ENCODE measurements around the gene CRKL. TPM values are rescaled to one million over a fixed set of nuclear protein-coding genes. Genes with fewer than 3 reads are reported as not detected.

The CRKL gene
- total RNA-seq, 1 donor from 2014 or later, result 59.5 TPM

GRCh38 chr22:20964090-20964798 is 47.0 kb downstream of the CRKL start:
- TF ChIP-seq EZH2 (IDR thresholded peaks at IDR 0.05; ENCODE audit: insufficient read depth, low read length) (no peak), CTCF (IDR thresholded peaks at IDR 0.05; ENCODE audit: insufficient read depth, low read depth, low read length) (no peak)

GRCh38 chr22:20964799-20965103 is 47.5 kb downstream of the CRKL start:
- peaks cover 2% of the 10 kb centered on the region for H3K4me1 Mint-ChIP-seq (ENCODE audit: low read depth, unreplicated experiment)
- no peak overlapping the region for H3K27ac Mint-ChIP-seq (ENCODE audit: unreplicated experiment)
- TF ChIP-seq CTCF (IDR thresholded peaks at IDR 0.05; ENCODE audit: insufficient read depth, low read depth, low read length) (no peak), EZH2 (IDR thresholded peaks at IDR 0.05; ENCODE audit: insufficient read depth, low read length) (no peak)
- no peaks in the 10 kb centered on the region for H3K36me3 Mint-ChIP-seq (ENCODE audit: low read depth, unreplicated experiment)
- no peaks in the 10 kb centered on the region for H3K4me1 ChIP-seq (ENCODE audit: insufficient read depth, low read length)
- FAIRE-seq (no peak), DNase-seq (ENCODE audit: low read depth) (no peak)
- no peaks in the 10 kb centered on the region for H3K9me3 ChIP-seq (ENCODE audit: insufficient read depth, low read depth, low read length)
- H3K79me2 ChIP-seq (ENCODE audit: insufficient read depth, low read length), result no peaks in the 10 kb centered on the region
- H3K9ac ChIP-seq (ENCODE audit: low read length), result no peak overlapping the region
- no peaks in the 10 kb centered on the region for H4K20me1 ChIP-seq (ENCODE audit: insufficient read depth, low read length)
- H3K9me3 Mint-ChIP-seq (ENCODE audit: unreplicated experiment), result no peaks in the 10 kb centered on the region
- H3K27me3 ChIP-seq (ENCODE audit: insufficient read depth, low read length), result peaks cover 14% of the 10 kb centered on the region
- H3K27ac ChIP-seq (ENCODE audit: low read depth, low read length), result no peak overlapping the region
- H3K4me3 Mint-ChIP-seq (ENCODE audit: unreplicated experiment), result peak overlapping the region; percentile 76
- peak overlapping the region; percentile 75 for H3K4me2 ChIP-seq (ENCODE audit: low read length)
- peaks cover 31% of the 10 kb centered on the region for H3K27me3 Mint-ChIP-seq (ENCODE audit: low read depth, unreplicated experiment)
- peak overlapping the region; percentile 28 for H3K4me3 ChIP-seq (ENCODE audit: insufficient read depth, low read depth, low read length)
- H2AFZ ChIP-seq (ENCODE audit: low read depth, low read length), result no peak overlapping the region
- no peaks in the 10 kb centered on the region for H3K36me3 ChIP-seq (ENCODE audit: insufficient read depth, low read length)

More at GRCh38 chr22:20964090-20964798, 47.0 kb downstream of the CRKL start:
- Histone ChIP-seq H2AFZ (ENCODE audit: low read depth, low read length) (no peak overlapping the region), H3K36me3 (ENCODE audit: insufficient read depth, low read length) (no peaks in the 10 kb centered on the region), H3K9me3 (ENCODE audit: insufficient read depth, low read depth, low read length) (no peaks in the 10 kb centered on the region), H3K79me2 (ENCODE audit: insufficient read depth, low read length) (no peaks in the 10 kb centered on the region), H3K27ac (ENCODE audit: low read depth, low read length) (no peak overlapping the region), H3K4me1 (ENCODE audit: insufficient read depth, low read length) (no peaks in the 10 kb centered on the region), H3K9ac (ENCODE audit: low read length) (no peak overlapping the region), H4K20me1 (ENCODE audit: insufficient read depth, low read length) (no peaks in the 10 kb centered on the region), H3K27me3 (ENCODE audit: insufficient read depth, low read length) (peaks cover 14% of the 10 kb centered on the region), H3K4me3 (ENCODE audit: insufficient read depth, low read depth, low read length) (peak overlapping the region; percentile 28), H3K4me2 (ENCODE audit: low read length) (peak overlapping the region; percentile 75)
- peaks cover 2% of the 10 kb centered on the region for H3K4me1 Mint-ChIP-seq (ENCODE audit: low read depth, unreplicated experiment)
- DNase-seq (ENCODE audit: low read depth) (no peak), FAIRE-seq (no peak)
- peaks cover 31% of the 10 kb centered on the region for H3K27me3 Mint-ChIP-seq (ENCODE audit: low read depth, unreplicated experiment)
- H3K4me3 Mint-ChIP-seq (ENCODE audit: unreplicated experiment), result peak overlapping the region; percentile 76
- H3K9me3 Mint-ChIP-seq (ENCODE audit: unreplicated experiment), result no peaks in the 10 kb centered on the region
- peak overlapping the region; percentile 26 for H3K27ac Mint-ChIP-seq (ENCODE audit: unreplicated experiment)
- H3K36me3 Mint-ChIP-seq (ENCODE audit: low read depth, unreplicated experiment), result no peaks in the 10 kb centered on the region

Measured in astrocyte (in vitro differentiated cells and primary cell).